Fibroblast of pulmonary artery (primary cell): ENCODE data around the gene CCDC137.
"Not testable (repeated sequence)": the region's sequence is repeated elsewhere in the genome, so short reads cannot be mapped to it uniquely, and the experiment has no call there.

Source experiments
- DNase-seq: peaks from one replicate; pipeline ENCODE4 v3.0.0-alpha.2; 2010; ENCODE audit warnings: low read depth
- H3K4me3 ChIP-seq: replicated peaks from 2 replicates; pipeline ENCODE4 v1.5.1; 2011; ENCODE audit warnings: low read depth, mild to moderate bottlenecking, control low read depth, low read length, moderate library complexity
- CTCF ChIP-seq: IDR thresholded peaks from 2 replicates; pipeline ENCODE4 v1.5.1; 2011; ENCODE audit warnings: mild to moderate bottlenecking, control low read depth, low read length, inconsistent platforms; ENCODE audit errors: missing control alignments

Gene CCDC137

GRCh38 chr17:81672954-81673353 is 6.4 kb downstream of the CCDC137 start:
- no peak for TF ChIP-seq CTCF
- no peak overlapping the region for H3K4me3 ChIP-seq
- DNase-seq, result no peak

DNA sequence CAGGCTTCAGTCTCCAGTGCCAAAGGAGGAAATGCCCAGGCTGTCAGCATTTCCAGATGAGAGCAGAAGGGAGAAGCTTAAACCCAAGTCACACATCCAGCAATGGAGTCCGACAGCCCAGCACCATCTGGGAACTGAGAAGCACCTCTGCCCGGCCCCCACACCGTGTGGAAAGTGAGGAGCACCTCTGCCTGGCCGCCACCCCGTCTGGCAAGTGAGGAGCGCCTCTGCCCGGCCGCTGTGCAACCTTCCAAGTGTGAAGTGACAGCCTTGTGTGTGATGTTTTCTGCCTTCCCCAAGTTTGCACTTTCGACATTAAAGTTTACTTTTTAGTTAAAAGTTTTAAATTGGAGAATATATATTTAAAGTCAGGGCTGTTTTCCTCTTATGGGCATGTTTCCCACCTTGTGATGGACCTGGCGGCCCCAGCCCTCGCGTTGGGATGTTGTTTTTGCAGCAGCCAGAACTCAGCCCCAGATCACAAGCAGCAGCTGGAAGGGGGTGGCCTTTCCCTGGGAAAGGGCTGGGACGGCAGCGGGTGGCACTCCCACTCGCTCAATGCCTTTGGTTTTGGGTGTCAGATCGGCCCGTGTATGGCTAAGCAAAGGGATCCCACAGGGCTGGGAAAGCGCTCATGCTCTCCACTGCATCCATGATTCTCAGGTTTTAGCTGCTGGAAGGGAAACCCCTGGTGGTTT is 7.2 kb downstream of the CCDC137 start:
- no peak overlapping the region for H3K4me3 ChIP-seq
- no peak for TF ChIP-seq CTCF
- DNase-seq, result no peak

- peak; percentile 44 for TF ChIP-seq CTCF
- H3K4me3 ChIP-seq, result not testable (repeated sequence)
- peak; percentile 48 for DNase-seq
Measured at GRCh38 chr17:81675515-81676221, 9.1 kb downstream of the CCDC137 start.

DNA sequence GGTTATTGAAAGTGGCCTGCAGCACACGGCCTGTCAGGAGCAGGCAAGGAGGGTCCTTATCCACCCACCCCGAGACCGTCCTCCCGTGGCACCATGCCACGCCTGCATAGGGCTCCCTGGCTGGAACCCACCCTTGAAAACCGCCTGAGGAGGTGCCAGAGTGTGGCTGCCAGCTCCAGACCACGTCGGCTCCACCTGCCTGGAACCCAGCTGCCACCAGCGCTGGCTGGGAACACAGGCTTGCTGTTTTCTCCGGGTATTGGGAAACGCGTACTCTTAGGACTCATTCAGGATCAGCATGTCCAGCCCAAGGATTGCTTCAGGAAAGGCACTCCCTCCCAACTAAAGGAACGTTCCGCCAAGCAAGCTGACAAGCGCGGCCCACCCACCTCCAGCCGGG is 10.4 kb downstream of the CCDC137 start:
- no peak for TF ChIP-seq CTCF
- no peak overlapping the region for H3K4me3 ChIP-seq
- no peak for DNase-seq

- no peak overlapping the region for H3K4me3 ChIP-seq
- no peak for DNase-seq
- TF ChIP-seq CTCF, result no peak
Measured at GRCh38 chr17:81680150-81680549, 13.6 kb downstream of the CCDC137 start.

DNA sequence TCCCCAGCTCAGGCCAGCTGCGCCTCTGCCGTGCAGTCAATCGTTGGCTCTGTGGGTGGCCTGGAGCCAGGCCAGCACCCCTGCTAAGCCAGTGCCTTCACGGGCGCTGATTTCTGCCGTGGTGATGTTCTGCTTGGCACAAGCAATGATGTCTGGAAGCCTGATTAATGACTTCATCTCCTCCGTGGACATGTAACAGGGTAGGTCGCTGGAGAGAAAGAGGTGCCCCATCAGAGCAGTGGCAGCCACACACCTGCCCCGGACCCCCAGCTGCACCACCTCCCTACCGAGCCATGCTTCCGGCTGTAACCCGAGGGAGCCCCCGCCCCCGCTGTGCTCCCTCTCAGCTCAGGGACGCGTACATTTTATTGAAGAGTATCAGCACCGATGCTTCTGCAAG is 15.1 kb downstream of the CCDC137 start:
- H3K4me3 ChIP-seq, result no peak overlapping the region
- TF ChIP-seq CTCF, result no peak
- no peak for DNase-seq
